HG03439 (cell line): Measurements from ENCODE around the gene EPHB1.

ENCODE experiments used
- ATAC-seq: cut with Tn5 transposase; IDR thresholded peaks from one replicate; pipeline ENCODE4 v1.9.1; 2021; ENCODE audit warnings: mild to moderate bottlenecking, moderate library complexity; ENCODE audit not compliant: unreplicated experiment

Gene EPHB1

DNA sequence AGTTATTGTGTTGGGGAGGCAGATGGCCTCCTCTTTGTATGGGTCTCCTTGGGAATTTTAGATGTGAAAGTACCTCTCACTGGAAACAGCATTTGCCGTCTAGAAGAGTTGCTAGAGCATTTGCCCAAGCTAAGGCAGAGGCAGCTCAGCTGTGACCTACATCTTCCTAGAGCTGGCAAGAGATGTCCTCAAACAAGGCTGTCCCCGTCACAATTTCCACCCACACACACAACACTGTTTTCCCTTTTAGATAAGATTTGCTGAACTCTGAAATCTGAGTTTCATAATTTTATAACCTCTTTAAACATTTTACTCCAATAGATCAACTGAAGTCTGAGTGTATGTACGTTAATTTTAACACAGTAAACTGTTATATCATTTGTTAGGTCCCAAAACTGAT, 352.6 kb downstream of the EPHB1 start:
- no peak for ATAC-seq

DNA sequence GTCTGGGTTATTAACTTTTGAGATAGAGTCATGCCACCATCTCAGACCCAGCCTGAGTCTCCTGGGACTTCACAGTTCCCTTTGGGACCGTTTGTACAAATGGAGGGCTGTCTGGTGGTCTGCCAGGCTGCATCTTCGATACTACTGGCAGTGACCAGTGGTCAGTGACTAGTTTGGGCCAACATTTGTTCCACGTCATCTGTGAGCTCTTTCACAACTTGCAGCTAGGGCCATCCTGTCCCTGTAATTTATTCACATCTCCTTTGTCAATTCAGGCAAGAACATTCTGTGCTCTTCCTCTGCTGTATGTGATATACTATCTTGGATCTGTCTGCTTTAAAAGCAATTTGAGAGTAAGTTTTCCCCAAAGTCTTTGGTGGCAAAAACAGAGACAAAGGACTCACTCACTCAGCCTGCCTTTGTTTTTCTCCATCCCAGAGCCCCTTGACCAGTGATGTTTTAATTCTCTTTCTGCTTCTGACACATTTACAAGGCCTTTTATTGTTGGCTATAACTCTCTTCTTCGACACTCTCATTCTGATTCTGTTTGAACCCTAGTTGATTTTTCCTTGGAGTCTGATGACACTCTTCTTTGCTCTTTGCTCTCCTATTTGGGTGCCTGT, 353.4 kb downstream of the EPHB1 start:
- no peak for ATAC-seq

- no peak for ATAC-seq
These were observed 354.9 kb downstream of the EPHB1 start for GRCh38 chr3:135149707-135150681.

GRCh38 chr3:135154186-135154585, 359.1 kb downstream of the EPHB1 start:
- ATAC-seq = no peak

- no peak for ATAC-seq
These were observed 360.2 kb downstream of the EPHB1 start for GRCh38 chr3:135155228-135155627.

GRCh38 chr3:135155791-135156190, 360.7 kb downstream of the EPHB1 start:
- ATAC-seq = no peak

DNA sequence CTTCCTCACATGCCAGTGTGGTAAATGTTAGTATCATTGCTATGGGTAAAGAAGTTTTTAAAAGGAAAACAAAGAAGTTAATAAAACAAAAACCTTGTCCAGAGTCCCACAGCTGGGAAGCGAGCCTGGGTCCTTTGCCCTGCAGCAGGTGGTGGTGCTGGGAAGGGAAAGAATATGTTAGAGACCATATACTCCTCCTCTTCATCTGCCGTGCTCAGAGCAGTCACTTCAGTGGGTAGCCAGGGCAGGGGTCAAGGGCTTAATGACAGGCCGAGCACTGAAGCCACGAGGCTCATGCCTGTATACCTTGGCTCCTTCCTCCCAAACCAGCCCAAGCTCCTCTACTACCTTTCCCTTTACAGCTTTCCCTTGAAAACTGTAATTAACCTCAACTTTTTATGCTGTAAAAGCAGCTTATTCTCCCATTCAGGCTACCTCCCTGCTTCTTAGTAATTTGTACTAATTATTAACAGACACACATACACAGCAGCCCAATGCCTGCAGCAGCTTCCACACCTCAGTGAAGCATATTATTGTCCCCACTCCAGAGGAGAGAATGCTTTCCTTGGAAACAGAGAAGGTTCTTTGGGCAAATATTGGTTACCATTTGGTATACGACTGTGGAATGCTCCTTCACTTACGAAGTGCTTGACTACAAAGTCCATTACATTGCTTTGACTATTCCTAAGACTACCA, 362.1 kb downstream of the EPHB1 start:
- ATAC-seq = no peak

DNA sequence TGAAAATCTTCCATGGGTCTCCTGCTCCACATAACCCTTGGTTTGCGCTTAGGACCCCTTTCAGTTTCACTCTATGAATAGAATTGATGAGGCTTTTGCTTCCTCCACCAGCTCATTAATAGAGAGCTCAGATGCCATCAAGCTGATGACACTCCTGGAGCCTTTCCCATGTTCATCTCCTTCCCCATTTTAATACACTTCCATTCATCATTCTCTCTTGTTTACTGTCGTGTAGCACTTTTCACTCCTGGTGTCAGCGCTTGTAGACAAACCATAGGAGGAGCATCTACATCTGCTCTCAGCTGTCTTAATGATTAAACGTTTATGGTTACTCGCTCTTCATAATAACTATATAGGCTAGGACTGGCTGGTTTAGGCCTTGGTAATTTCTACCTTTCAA, 363.5 kb downstream of the EPHB1 start:
- no peak for ATAC-seq

DNA sequence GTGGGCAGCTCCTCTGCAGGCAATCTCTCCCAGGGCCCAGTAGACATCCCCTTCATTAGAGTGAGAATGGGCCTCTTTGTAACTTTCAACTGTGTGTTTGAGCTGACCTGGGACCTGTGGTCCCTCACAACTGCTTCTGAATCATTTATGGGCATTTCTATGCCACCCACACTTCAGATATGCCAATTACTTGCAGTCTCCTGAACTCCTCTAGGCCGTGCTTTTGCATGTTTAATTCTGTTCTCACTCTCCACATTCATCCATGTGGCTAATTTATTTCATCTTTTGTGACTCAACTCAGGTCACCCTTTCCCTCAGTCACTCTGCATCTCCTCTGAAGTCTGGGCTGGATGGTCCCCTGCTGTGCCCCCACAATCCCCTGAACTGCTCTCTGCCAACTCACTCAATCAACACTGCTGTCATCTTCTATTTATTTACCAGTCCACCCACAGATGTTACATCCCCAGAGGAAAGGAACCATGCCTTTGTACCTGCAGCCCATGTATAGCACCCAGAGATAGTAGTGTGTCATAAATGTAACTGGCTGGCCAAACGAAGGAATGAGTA, 364.7 kb downstream of the EPHB1 start:
- ATAC-seq = no peak

- no peak for ATAC-seq
These were observed 366.4 kb downstream of the EPHB1 start for GRCh38 chr3:135161425-135161824.

DNA sequence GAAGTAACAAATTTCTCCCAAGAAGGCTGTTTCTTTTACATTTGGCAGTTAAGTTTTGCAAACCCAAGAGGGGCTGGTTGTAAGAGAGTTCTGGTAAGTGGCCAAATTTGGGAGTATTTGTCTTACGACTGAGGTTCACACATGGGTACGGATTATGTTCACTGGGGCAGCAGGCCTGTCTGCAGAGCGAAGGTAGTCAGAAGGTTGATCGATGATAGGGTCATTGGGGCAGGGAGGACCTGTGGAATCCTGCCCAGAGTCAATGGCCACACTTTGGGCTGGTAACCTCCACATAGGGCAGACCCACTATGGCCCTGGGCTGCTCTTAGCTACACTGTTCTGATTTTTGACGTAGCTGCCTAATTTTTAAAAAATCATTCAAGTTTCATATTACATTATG, 368.6 kb downstream of the EPHB1 start:
- ATAC-seq = no peak

- ATAC-seq = no peak
These were observed 370.2 kb downstream of the EPHB1 start for GRCh38 chr3:135165260-135165659.

DNA sequence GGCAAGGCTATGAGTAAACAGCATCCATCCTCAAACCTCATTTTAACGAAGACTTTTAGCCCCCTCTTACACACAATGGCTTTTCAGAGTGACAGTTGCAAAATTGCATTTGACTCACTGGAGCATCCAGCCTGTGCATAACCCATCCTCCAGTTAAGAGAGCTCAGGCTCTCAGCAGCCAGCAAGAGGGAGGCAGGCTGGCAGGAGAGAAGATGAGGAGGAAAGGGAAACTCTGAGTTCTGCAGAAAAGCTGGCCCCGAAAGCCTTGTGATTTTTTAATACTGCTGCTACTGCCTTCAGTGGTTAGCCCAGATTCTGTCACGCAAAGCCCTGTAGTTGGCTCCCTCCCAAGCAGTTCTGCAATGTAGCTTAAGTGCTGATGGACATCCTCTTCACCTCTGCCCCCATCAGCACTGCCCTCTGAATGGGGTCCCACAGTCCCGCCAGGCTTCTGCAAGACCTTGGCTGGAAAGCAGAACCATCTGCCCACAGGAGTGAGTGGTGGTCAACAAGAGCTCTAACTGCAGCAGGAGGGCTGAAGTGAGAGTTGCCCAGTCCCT, 371.3 kb downstream of the EPHB1 start:
- no peak for ATAC-seq

DNA sequence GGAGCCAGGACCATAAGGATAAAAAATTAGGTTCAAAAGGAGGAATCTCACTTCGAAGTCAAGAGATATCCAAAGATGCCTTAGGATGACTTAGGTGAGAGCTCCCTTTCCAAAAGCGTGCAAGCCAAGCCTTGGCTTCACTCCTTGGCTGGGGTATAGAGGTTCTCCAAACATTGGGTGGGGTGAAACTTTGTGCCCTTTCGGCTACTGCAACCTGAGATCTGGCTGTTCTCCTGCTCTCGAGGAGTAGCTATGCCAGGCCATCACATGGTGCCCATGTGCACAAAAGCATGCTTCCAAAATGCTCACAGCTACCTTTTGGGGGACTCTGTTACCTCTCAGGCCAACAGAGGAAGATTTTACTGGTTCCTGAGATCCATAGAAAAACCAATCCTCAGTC, 373.8 kb downstream of the EPHB1 start:
- ATAC-seq = no peak

DNA sequence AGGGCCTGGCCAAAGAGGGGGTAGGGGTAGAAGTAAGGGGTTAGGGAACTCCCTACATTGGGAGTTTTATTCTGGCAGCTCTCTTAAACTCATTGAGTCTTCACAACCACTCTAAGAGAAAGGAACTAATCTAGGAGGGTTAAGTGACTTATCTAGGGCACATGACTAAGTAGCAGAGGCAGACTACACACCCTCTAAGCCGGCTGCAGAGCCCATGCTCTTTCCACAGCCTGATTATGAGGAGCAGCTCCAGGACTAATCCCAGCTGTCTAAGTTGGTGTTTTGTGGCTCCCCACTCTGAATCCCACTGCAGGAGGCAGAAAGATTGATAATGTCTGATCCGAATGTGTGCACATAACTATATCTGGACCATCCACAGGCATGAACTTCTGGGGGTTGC, 374.6 kb downstream of the EPHB1 start:
- ATAC-seq = no peak

- ATAC-seq = no peak
These were observed 375.7 kb downstream of the EPHB1 start for GRCh38 chr3:135170732-135171131.

GRCh38 chr3:135172191-135172869, 377.3 kb downstream of the EPHB1 start:
- ATAC-seq = no peak

DNA sequence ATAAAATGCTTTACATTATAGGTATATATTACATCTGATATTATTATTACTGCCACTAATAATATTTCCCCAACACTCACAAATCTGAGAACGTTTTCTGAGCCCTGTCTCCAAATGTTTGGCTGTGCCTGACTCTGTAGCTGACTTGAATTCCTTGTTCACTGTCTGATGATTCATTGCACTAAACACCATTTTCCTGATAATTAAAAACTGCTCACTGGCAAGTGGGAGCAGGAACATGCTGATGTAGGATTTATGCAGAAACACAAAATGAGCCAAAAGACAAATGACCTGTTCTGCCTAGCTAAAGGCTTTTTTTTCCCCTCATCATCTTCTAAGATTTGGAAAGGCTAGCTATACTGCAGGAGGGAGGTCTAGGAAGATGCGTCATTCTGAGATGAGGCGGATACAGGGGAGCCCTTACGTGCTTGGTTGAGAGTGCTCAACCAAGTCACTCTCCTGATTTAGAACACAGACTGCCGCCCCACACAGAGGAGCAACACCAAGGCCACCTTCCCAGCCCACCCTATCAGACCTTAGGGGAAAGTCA, 380.7 kb downstream of the EPHB1 start:
- ATAC-seq = no peak

DNA sequence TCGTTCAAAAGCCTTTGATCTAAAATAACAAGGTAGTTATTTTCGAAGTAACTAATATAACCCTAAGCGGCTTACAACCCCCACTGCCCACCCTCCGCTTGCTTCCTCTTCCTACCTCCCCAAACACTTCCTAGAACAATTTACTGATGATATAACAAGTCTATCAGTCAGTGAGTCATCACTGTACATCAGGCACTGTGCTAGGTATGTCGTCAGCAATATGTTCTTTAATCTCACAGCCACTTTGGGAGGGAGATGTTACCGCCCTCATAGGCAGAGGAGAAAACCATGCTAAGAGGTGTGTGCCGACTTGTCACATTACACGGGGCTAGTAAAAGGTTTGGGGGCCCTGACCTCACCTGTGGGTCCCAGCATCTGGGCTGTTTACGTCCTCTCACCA, 381.8 kb downstream of the EPHB1 start:
- ATAC-seq = no peak

DNA sequence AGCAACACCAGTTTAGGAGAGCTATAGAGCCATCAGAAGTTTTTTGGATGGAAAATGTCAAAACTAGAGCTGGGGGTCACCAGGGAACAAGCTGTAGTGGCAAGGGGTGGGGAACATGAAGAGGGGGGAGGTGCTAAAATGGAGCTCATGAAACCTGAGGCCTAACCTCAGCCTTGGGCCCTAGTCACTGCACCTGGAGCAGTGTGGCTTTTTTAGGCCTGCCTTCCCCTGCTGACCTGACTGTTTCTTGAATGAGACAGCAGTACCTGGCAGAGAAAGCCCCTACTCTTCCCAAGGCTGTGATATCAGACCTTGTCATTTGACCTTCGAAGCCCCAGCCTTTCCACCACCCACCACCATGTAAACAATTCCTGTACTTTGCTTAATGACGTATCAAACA, 383.5 kb downstream of the EPHB1 start:
- ATAC-seq = no peak
